Right kidney (tissue), 1 donor: ENCODE results near the gene MRPS5.
A peak's percentile ranks its signal among the peaks of the same experiment; 100 is the strongest.
"Not testable (repeated sequence)": the region's sequence is repeated elsewhere in the genome, so short reads cannot be mapped to it uniquely, and the experiment has no call there.

Source experiments
- DNase-seq: peaks from one replicate; pipeline ENCODE4 v3.0.0-alpha.2; 2016

Gene MRPS5

GRCh38 chr2:95099910-95100309, 21.7 kb downstream of the MRPS5 start:
- DNase-seq: no peak

- DNase-seq: not testable (repeated sequence)
Measured at GRCh38 chr2:95098273-95098672, 23.3 kb downstream of the MRPS5 start.

- DNase-seq: no peak
Measured at GRCh38 chr2:95091885-95092555, 29.6 kb downstream of the MRPS5 start.

DNA sequence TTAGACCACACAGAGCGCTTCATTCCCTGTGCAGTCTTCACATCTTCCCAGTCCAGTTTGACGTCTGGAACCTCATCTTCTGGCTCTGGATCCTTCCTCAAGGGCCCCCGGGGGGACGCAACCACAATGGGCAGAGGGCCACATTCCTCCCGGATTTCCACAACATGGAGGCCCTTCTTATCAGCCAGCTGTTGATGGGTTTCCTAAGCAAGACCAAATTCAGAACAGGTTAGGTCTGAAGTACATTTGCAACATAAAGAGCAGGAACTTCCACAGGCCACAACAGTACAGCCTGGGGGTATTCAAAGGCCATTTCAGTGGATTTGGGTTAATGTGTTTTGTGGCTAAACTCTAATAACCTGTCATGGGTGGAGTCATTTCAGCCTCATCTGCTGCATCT, 34.2 kb downstream of the MRPS5 start:
- no peak for DNase-seq

- no peak for DNase-seq
Measured at GRCh38 chr2:95086017-95086416, 35.6 kb downstream of the MRPS5 start.

DNA sequence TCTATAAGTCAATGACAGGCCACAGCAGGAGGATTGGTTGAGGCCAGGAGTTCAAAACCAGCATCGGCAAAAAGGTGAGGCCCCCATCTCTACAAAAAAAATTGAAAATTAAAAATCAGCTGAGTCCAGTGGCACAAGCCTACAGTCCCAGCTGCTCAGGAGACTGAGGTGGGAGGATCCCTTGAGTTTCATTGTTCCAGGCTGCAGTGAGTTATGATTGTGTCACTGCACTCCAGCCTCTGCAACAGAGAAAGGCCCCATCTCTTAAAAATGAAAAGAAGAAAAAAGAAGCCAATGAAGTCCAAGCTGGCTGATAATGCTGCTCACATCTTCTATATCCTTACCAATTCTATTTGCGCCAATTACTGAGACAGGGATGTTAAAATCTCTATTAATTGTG, 39.1 kb downstream of the MRPS5 start:
- DNase-seq: no peak

DNA sequence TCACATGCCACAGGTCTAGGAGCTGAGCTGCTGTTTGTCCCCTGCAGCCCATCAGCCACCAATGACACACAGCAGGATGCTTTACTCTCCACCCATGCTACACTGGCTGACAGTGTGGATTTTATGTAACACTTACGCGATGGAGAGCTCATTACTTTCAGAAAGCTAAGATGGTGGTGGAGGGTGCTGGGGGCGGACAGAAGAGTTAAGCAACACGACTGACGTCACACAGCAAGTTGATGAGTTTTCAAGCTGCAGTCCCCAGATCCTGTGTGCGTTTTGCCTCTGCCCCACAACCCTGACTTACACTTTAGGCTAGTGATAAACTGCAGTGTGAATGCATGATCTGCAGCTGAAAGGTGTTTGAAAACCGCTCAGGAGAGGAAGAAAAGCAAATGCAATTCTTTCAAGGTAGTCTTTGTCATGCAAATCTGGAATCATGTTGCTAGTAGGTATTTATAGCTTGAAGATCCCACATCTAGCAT, 42.4 kb downstream of the MRPS5 start:
- no peak for DNase-seq

DNA sequence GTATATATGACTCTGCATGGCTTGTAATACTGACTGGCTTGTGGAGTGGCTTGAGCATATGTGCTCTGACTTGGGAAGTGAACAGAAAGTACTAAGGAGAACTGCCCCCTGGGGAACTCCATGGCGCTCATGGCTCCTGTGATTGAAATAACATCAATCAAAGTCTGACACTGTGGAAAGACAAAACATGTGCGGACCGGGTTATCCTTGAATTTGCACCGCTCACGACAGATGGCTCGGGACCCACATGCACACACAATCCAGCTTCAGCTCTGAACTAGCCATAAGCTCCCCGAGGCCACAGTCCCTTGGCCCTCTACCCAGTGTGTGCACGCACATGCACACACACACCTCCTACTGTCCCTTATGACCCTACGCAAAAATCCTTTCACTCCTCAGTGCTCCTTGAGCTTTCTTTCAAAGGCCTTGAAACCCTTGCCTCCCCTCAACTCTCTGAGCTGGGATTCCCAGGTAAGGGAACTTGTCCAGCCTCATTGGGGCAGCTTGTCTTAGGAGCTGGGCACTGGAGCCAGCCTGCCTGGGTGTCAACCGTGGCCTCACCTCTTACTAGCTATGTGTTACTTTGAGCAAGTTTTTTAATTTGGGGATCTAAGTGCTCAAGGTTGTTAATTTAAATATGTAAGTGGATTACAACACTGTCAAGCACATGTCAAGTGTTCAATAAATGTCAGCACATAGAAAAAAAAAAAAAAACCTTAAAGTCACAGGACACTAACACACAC, 43.6 kb downstream of the MRPS5 start:
- DNase-seq: no peak

GRCh38 chr2:95077530-95077825, 44.1 kb downstream of the MRPS5 start:
- DNase-seq: no peak

- DNase-seq: peak; percentile 84
Measured at GRCh38 chr2:95076705-95077529, 44.7 kb downstream of the MRPS5 start.

- DNase-seq: no peak
Measured at GRCh38 chr2:95075440-95076132, 46.0 kb downstream of the MRPS5 start.

- no peak for DNase-seq
Measured at GRCh38 chr2:95074663-95075439, 46.8 kb downstream of the MRPS5 start.

- DNase-seq: no peak
Measured at GRCh38 chr2:95073856-95074662, 47.5 kb downstream of the MRPS5 start.

- DNase-seq: no peak
Measured at GRCh38 chr2:95072424-95072823, 49.2 kb downstream of the MRPS5 start.

- DNase-seq: no peak
Measured at GRCh38 chr2:95071856-95072255, 49.8 kb downstream of the MRPS5 start.

GRCh38 chr2:95069465-95069864, 52.1 kb downstream of the MRPS5 start:
- DNase-seq: no peak

GRCh38 chr2:95068256-95068655, 53.4 kb downstream of the MRPS5 start:
- no peak for DNase-seq

DNA sequence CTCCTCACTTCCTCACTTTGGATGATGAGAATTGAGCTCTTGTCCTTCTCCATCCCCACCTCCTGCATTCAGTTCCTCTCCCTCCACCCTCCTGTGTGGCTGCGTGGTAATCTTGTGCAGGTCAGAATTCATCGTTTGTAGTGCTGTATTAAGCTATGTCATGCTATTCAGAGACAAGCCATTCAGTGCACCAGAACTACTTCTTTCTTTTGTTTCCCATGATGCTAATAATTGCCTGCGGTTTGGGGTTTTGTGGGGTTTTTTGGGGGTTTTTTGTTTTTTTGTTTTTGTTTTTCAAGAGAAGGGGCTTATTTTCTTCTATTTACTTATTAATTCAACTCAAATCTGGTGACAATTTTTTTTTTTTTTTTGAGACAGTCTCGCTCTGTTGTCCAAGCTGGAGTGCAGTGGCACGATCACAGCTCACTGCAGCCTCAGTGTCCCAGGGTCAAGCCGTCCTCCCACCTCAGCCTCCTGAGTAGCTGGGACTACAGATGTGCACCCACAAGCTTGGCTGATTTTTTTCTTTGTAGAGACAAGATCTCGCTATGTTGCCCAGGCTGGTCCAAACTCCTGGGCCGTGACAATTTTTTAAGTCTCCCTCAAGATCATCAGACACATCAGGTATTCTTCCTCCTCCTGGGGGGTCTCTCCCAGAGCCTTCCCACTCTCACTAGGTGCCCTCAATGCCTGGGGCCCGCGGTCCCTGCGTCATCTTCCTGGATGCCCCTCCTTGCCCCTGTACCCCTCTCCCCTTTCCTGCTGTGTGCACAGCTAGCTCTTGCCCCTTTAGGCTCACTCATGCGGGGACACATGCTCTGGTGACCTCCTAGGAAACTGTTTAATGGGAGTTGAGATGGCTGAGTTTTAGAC, 58.3 kb downstream of the MRPS5 start:
- no peak for DNase-seq

DNA sequence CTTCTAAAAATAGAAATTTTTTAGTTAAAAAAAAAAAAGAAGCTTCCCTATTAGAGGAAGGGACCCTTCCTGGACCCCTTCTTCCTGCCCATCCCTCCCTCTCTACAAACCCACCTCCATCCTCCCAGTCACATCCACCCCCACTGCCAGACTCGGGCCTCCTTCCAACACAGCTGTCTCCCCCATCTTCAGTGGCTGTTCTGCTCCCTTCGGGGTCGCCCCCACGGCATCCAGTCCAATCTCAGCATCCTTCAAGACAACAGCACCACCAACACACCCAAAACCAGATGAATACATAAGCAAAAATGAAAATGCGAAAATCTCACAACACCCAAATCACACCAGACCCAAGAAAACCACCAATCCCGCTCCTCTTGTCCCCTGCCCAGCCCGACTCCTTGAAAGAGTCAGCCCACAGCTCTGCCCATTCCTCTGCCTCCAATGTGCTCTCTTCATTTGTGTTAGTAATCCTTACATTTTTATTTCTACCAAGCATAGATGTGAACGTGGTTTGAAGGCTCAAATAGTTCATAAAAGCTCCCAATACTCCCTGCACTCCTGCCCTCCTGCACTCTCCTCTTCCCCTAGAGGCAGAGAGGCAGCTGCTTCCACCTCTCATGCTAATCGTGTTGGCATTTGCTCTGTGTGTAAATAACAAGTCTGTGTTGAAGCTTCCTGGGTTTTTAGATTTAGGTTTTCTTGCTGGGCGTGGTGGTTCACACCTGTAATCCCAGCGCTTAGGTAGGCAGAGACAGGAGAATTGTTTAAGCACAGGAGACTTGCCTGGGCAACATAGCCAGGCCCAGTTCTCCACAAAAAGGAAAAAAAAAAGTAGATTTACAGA, 59.1 kb downstream of the MRPS5 start:
- DNase-seq: no peak
